ENCODE data around the gene MDC1. TPM values are rescaled to one million over a fixed set of nuclear protein-coding genes. Genes with fewer than 3 reads are reported as not detected.
"Not testable (repeated sequence)": the region's sequence is repeated elsewhere in the genome, so short reads cannot be mapped to it uniquely, and the experiment has no call there.

MDC1 gene
- total RNA-seq, 1 experiment from 2014 or later, result 46.6 TPM

DNA sequence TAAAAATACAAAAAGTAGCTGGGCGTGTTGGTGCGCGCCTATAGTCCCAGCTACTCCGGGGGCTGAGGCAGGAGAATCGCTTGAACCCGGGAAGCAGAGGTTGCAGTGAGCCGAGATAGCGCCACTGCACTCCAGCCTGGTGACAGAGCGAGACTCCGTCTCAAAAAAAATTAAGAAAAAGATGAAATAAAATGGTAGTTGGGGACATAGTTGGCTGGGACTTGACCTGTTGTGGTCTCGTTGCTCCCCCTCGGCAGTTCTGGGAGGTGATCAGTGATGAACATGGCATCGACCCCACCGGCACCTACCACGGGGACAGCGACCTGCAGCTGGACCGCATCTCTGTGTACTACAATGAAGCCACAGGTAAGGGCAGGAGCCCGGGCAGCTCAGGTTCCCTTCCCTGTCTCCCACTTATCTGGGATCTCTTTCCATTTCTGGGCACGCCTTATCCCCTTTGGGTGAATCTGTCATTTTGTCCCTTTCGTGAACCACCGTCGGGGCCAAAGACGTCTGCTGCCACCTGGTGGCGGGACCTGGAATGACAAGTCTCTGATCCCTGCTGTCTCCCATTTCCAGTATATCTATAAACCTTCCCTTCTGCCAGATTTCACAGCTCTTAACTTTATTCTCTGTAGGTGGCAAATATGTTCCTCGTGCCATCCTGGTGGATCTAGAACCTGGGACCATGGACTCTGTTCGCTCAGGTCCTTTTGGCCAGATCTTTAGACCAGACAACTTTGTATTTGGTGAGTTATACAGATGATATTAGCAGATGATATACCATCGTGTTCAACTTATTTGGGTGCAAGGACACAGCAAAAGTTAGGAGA is 5.4 kb upstream of the MDC1 start:
- Mint-ChIP-seq H3K27ac (ENCODE audit: unreplicated experiment) (peak overlapping the region; percentile 85), H3K4me3 (ENCODE audit: unreplicated experiment) (peak overlapping the region; percentile 81), H3K9me3 (ENCODE audit: unreplicated experiment) (no peaks in the 10 kb centered on the region), H3K4me1 (ENCODE audit: low read depth, unreplicated experiment) (peaks cover 20% of the 10 kb centered on the region), H3K36me3 (ENCODE audit: insufficient read depth, unreplicated experiment) (peaks cover 78% of the 10 kb centered on the region), H3K27me3 (ENCODE audit: insufficient read depth, unreplicated experiment) (no peaks in the 10 kb centered on the region)
- BruUV-seq (replicated peaks), result no TSS peak
- TF ChIP-seq, protein P1, sequence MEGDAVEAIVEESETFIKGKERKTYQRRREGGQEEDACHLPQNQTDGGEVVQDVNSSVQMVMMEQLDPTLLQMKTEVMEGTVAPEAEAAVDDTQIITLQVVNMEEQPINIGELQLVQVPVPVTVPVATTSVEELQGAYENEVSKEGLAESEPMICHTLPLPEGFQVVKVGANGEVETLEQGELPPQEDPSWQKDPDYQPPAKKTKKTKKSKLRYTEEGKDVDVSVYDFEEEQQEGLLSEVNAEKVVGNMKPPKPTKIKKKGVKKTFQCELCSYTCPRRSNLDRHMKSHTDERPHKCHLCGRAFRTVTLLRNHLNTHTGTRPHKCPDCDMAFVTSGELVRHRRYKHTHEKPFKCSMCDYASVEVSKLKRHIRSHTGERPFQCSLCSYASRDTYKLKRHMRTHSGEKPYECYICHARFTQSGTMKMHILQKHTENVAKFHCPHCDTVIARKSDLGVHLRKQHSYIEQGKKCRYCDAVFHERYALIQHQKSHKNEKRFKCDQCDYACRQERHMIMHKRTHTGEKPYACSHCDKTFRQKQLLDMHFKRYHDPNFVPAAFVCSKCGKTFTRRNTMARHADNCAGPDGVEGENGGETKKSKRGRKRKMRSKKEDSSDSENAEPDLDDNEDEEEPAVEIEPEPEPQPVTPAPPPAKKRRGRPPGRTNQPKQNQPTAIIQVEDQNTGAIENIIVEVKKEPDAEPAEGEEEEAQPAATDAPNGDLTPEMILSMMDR (IDR thresholded peaks at IDR 0.05; ENCODE audit: insufficient read depth in 1 of 2, low read depth in 1 of 2, low read length in 1 of 2, severe bottlenecking in 1 of 2, unreplicated experiment in 1 of 2), result peak; percentile 89 to 96
- Histone ChIP-seq H3K27me3 (replicated peaks; ENCODE audit: control insufficient read depth, insufficient read depth, low read length) (no peaks in the 10 kb centered on the region), H3K4me1 (peaks cover 13% of the 10 kb centered on the region; the same call in 1 of the 2 replicates), H3K9me3 (no peaks in the 10 kb centered on the region), H3K36me3 (ENCODE audit: control insufficient read depth, insufficient read depth, low read length) (peaks cover 6% of the 10 kb centered on the region), H3K4me3 (ENCODE audit: low read depth, low read length) (no peak overlapping the region)
- peak; percentile 79 to 86 for DNase-seq
- intact Hi-C loops (cut with micrococcal nuclease; ENCODE audit: unreplicated experiment), result loop anchor here (1.0 to 2.0 kb wide), 2 partner anchors 43 to 76 kb away; partner anchors contain the start of gene C6orf136
- CTCF ChIA-PET, result interaction anchor here (0.6 to 2.9 kb wide), 7 partner anchors 43 to 191 kb away, joined by 3 to 28 read pairs (median 3); no protein-coding TSS in a partner anchor
- POLR2A ChIA-PET, result interaction anchor here (0.6 to 0.9 kb wide), 2 partner anchors 41 to 107 kb away, joined by 3 to 6 read pairs; no protein-coding TSS in a partner anchor

- peaks cover 80% of the 10 kb centered on the region for H3K36me3 Mint-ChIP-seq (ENCODE audit: insufficient read depth, unreplicated experiment)
Observed at GRCh38 chr6:30722025-30722279, 4.9 kb upstream of the MDC1 start.

GRCh38 chr6:30721198-30722024 is 4.3 kb upstream of the MDC1 start:
- Mint-ChIP-seq H3K36me3 (ENCODE audit: insufficient read depth, unreplicated experiment) (peaks cover 77% of the 10 kb centered on the region), H3K4me3 (ENCODE audit: unreplicated experiment) (peak overlapping the region; percentile 81), H3K9me3 (ENCODE audit: unreplicated experiment) (no peaks in the 10 kb centered on the region), H3K27ac (ENCODE audit: unreplicated experiment) (peak overlapping the region; percentile 85), H3K27me3 (ENCODE audit: insufficient read depth, unreplicated experiment) (no peaks in the 10 kb centered on the region), H3K4me1 (ENCODE audit: low read depth, unreplicated experiment) (peaks cover 26% of the 10 kb centered on the region)
- CTCF ChIA-PET, result interaction anchor here (0.8 to 2.9 kb wide), 5 partner anchors 42 to 162 kb away, joined by 3 to 28 read pairs (median 3); partner anchors contain the start of gene DHX16
- intact Hi-C loops (cut with micrococcal nuclease; ENCODE audit: unreplicated experiment), result loop anchor here (1.0 to 2.0 kb wide), 2 partner anchors 42 to 75 kb away; partner anchors contain the start of gene C6orf136
- no peaks in the 10 kb centered on the region for H3K27me3 ChIP-seq (replicated peaks; ENCODE audit: control insufficient read depth, insufficient read depth, low read length)
- H3K9me3 ChIP-seq, result no peaks in the 10 kb centered on the region
- TF ChIP-seq, protein P1 (IDR thresholded peaks at IDR 0.05; ENCODE audit: insufficient read depth in 1 of 2, low read depth in 1 of 2, low read length in 1 of 2, severe bottlenecking in 1 of 2, unreplicated experiment in 1 of 2), result no peak
- peaks cover 6% of the 10 kb centered on the region for H3K36me3 ChIP-seq (ENCODE audit: control insufficient read depth, insufficient read depth, low read length)
- peak overlapping the region; percentile 89 for H3K4me3 ChIP-seq (ENCODE audit: low read depth, low read length)
- POLR2A ChIA-PET, result interaction anchor here (0.5 to 1.0 kb wide), 3 partner anchors 42 to 720 kb away, joined by 3 to 6 read pairs (median 4); no protein-coding TSS in a partner anchor
- no TSS peak for BruUV-seq (replicated peaks)
- peaks cover 13% of the 10 kb centered on the region; the same call in 1 of the 2 replicates for H3K4me1 ChIP-seq
- peak; percentile 87 to 94 for DNase-seq

More at GRCh38 chr6:30722025-30722279, 4.9 kb upstream of the MDC1 start:
- ChIA-PET CTCF (interaction anchor here (0.6 to 2.9 kb wide), 7 partner anchors 43 to 162 kb away, joined by 3 to 28 read pairs (median 3); partner anchors contain the start of gene DHX16), POLR2A (interaction anchor here (0.5 to 1.0 kb wide), 4 partner anchors 41 to 720 kb away, joined by 3 to 6 read pairs (median 4); no protein-coding TSS in a partner anchor)
- H3K27me3 Mint-ChIP-seq (ENCODE audit: insufficient read depth, unreplicated experiment); H3K27me3 ChIP-seq (replicated peaks; ENCODE audit: control insufficient read depth, insufficient read depth, low read length); H3K36me3 ChIP-seq (ENCODE audit: control insufficient read depth, insufficient read depth, low read length); DNase-seq; H3K9me3 ChIP-seq; BruUV-seq (replicated peaks); H3K9me3 Mint-ChIP-seq (ENCODE audit: unreplicated experiment): not testable (repeated sequence)
- Mint-ChIP-seq H3K27ac (ENCODE audit: unreplicated experiment) (peak overlapping the region; percentile 85), H3K4me3 (ENCODE audit: unreplicated experiment) (peak overlapping the region; percentile 81), H3K4me1 (ENCODE audit: low read depth, unreplicated experiment) (peaks cover 20% of the 10 kb centered on the region)
- intact Hi-C loops (cut with micrococcal nuclease; ENCODE audit: unreplicated experiment), result loop anchor here (1.0 to 2.0 kb wide), 2 partner anchors 43 to 75 kb away; partner anchors contain the start of gene C6orf136
- H3K4me1 ChIP-seq, result peaks cover 13% of the 10 kb centered on the region; the same call in 1 of the 2 replicates
- H3K4me3 ChIP-seq (ENCODE audit: low read depth, low read length), result peak overlapping the region; percentile 89

Measured in Caco-2 (cell line).